DMS 273 (cell line): ENCODE data around the gene TNFRSF19.

ENCODE experiments used
- DNase-seq: peaks from one replicate; lab custom pipeline; 2025; ENCODE audit not compliant: unreplicated experiment; lab: John Stamatoyannopoulos, UW

Gene TNFRSF19

GRCh38 chr13:23680845-23681669, 110.8 kb downstream of the TNFRSF19 start:
- no peak for DNase-seq

DNA sequence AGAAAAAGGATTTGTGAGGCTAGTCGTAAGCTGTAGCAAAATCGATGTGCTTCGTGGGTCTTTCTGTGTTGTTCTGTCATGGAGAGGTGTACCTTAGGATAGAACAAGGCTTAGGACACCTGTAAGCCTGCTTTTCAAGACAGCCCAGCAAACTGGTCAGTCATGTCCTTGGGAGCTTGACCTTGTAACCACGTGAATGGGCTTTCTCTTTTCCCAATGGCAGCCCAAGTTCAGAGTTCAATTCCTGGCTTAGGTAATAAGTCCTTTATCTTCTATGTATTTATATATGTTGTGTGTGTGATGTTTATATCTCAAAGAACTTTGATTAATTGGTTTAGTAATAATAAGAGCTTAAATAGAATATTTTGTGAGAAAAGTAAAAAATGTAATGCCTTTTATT, 112.9 kb downstream of the TNFRSF19 start:
- DNase-seq: no peak

DNA sequence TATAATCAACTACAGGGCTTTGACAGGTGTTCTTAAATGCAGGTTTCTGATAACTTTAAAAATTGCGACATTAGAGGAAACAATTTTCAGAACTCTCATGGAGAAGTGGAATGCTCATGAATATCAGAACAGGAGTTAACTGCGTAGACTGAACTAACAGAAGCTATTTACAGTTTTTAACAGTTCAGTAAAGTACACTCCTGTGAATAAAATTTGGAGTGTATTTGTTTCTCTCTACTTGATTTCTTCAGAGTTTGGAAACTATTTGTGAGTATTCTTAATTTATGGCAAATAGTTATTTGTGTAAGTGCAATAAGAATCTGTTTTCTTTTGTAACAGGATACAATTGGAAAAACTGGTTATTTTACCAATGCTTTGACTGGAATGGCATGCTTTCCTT, 114.4 kb downstream of the TNFRSF19 start:
- DNase-seq: no peak

- no peak for DNase-seq
These were observed 115.2 kb downstream of the TNFRSF19 start for GRCh38 chr13:23685416-23685815.

DNA sequence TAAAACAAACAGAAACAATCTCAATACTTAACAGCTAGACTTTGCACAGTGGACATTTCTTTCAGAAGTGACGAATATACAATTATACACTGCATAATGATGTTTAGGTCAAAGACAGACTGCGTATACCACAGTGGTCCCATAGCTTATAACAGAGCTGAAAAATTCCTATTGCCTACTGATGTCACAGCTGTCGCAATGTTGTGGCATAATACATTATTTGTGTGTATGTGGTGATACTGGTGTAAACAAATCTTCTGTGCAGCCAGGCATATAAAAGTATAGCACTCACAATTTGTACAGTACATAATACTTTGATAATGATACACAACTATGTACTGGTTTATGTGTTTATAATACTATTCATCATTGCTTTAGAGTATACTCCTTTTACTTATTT, 116.7 kb downstream of the TNFRSF19 start:
- no peak for DNase-seq

- DNase-seq: no peak
These were observed 117.4 kb downstream of the TNFRSF19 start for GRCh38 chr13:23687614-23688013.

- no peak for DNase-seq
These were observed 118.1 kb downstream of the TNFRSF19 start for GRCh38 chr13:23688336-23688735.

GRCh38 chr13:23690668-23691067, 120.5 kb downstream of the TNFRSF19 start:
- DNase-seq: no peak

- DNase-seq: no peak
These were observed 122.6 kb downstream of the TNFRSF19 start for GRCh38 chr13:23692816-23693215.

GRCh38 chr13:23695196-23695595, 125.0 kb downstream of the TNFRSF19 start:
- DNase-seq: no peak

DNA sequence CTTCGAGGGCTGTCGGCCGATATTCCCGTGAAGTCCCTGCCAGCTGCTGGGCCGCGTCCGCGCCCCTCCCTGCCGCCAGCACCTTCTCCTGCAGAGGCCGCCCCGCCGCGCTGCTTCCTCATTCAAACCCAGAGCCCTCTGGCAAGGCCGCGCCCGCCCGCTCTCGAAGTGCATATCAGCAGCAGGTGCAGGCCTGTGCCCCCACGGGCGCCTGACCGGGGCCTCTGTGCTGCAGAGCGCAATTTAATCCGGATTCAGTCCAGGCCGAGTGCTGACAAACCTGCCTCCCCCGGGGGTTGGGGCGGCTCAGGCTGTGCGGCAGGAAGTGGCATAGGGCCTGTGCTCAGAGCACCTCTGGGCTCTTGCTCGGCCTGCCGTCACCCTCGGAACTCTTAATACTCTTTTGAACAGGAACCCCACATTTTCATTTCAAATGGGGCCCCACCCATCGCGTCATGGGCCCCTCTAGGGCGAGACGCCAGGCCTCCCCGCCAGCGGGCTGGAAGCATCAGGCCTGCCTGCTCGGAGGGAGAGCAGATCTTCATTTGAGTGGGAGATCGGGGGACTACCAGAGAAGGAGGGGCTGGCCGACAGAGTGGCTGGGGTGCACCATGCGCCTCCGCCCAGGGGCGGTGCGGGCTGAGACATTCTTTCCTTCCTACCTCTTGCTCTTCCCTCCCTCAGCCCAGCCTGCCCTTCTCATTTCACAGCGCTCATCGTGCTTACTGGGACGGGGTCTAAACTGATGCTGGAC, 125.7 kb downstream of the TNFRSF19 start:
- DNase-seq: no peak

GRCh38 chr13:23696610-23697009, 126.4 kb downstream of the TNFRSF19 start:
- DNase-seq: no peak

DNA sequence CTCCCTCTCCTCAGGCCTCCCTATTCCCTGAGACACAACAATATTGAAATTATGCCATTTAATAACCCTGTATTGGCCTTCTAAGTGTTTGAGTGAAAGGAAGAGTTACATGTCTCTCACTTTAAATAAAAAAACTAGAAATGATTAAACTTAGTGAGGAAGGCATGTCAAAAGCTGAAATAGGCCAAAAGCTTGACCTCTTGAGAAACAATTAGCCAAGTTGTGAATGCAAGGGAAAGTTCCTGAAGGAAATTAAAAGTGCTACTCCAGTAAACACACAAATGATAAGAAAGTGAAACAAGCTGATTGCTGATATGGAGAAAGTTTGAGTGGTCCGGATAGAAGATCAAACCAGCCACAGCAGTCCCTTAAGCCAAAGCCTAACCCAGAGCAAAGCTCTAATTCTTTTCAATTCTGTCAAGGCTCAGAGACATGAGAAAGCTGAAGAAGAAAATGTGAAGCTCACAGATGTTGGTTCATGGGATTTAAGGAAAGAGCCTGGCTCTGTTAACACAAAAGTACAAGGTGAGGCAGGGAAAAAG, 127.6 kb downstream of the TNFRSF19 start:
- DNase-seq: no peak

DNA sequence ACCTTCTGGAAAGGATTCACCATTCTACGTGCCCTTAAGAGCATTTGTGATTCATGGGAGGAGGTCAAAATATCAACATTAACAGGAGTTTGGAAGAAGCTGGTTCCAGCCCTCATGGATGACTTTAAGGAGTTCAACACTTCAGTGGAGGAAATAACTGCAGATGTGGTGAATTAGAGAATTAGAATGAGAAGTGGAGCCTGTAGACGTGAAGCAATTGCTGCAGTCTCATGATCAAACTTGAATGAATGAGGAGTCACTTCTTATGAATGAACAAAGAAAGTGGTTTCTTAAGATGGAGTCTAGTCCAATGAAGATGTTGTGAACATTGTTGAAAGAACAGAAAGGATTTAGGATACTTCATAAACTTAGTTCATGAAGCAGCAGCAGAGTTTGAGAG, 129.1 kb downstream of the TNFRSF19 start:
- DNase-seq: no peak

DNA sequence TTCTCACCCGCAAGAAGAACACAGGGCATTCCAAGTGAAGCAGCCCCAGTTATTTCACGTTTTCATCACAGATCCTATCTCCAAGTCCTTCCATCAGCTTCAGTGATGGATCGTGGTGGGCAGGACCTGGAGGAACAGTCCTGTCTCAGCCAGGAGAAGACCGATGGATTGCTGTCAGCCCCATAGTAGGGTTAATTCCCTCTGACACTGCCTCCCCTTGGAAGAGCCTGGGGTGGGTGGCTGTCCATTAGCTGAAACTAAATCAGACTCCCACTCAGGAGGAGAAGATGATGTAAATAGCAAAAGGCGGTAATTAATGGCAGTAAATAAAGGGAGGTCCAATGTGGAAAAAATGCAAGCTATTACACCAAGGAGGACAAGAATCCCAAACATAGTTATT, 131.0 kb downstream of the TNFRSF19 start:
- no peak for DNase-seq

DNA sequence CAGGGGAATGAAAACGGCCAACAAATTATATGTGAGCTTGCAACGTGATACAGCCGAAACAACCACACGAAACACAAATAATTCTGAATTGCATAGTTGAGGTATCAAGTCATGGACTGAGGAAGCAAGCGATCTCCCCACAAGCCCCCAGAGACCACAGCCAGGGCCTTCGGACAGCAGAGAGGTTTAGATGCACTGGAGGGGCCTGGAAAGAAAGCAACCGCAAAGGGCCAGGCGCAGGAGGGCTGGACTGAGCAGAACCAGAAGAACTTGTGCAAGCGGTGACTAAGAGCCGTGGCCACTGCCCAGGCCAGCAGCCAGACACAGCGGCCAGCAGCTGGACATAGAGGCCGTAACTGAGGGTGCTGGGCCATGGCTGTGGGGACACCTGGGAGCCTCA, 131.4 kb downstream of the TNFRSF19 start:
- DNase-seq: no peak

- DNase-seq: no peak
These were observed 133.1 kb downstream of the TNFRSF19 start for GRCh38 chr13:23703246-23703860.

DNA sequence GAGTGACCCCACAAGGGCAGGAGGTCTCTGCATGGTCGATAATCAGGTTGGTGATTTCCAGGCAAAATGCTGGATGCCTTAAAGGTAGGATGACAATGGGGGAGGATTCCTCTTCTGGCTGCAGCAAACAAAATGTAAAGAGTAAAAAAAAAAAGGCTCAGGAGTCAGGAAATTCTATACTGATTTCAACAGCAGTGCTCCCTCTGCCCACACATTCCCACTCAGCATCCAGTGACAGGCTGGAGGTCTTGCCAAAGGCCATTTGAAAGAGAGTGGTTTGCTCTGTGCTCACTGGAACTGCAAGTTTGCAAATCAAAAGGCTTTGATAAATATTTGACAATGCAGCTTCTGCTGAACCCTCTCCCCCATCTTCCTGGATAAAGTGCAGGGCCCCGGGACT, 135.4 kb downstream of the TNFRSF19 start:
- DNase-seq: no peak

- DNase-seq: peak; percentile 48
These were observed 137.5 kb downstream of the TNFRSF19 start for GRCh38 chr13:23707674-23708073.

- DNase-seq: peak; percentile 28
These were observed 139.3 kb downstream of the TNFRSF19 start for GRCh38 chr13:23709536-23709935.

DNA sequence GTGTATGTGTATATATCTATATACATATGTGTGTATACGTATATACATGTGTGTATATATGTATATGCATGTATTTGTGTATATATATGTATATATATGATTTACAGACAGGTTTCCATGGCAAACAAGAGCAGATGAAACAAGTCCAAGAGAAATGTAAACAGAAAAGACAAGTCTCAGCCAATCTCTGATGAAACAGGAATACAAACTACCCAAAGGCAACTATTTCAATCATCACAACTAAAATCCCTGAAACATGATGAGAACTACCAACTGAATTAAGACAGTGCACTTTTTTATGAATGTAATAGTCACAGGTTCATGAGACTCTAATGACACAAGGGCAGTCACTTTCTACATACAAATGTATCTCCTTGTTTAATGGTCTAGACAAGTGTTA, 140.2 kb downstream of the TNFRSF19 start:
- DNase-seq: no peak

DNA sequence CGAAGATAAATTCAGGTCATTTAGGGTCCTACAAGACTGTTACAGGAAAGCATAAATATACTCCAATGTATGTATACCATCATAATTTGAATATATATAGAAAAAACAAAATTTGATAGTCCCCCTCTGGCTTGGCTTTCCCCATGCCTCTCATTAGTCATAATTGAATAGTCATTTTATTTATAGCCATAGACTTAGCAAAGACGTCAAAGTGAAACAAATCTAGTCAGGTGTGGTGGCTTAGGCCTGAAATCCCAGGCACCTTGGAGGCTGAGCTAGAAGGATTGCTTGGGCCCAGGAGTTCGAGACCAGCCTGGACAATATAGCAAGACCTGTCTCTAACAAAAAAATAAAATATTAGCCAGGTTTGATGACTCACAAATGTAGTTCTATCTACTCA, 141.1 kb downstream of the TNFRSF19 start:
- DNase-seq: no peak
